ENCODE data around the gene WNT3. TPM values are rescaled to one million over a fixed set of nuclear protein-coding genes. Genes with fewer than 3 reads are reported as not detected.

The WNT3 gene
- total RNA-seq, 1 experiment from 2014 or later, result 5.5 TPM

DNA sequence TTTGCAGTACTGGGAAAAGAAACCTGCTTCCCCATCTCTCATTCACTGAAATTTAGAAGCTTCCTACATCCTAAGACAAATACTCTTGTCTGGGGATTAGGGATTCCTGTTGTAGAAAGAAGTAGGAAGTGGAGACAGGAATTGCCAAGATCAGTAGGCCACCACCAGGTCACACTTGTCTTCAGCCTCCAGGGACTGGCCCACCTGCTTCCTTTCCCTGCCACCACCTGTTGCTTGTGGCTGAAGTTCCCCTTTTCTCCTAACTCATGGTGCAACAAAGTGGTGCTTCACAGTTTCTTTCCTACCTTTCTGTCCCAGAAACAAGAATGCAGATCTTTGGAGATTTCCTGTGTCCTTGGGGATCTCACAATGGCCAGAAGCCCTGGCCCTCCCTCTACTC is 82.4 kb downstream of the WNT3 start:
- no peak overlapping the region for H3K27ac ChIP-seq (ENCODE audit: low read depth, low read length)
- TF ChIP-seq EZH2 (IDR thresholded peaks at IDR 0.05) (no peak), YY1 (IDR thresholded peaks at IDR 0.05; ENCODE audit: extremely low read depth, insufficient replicate concordance, low read depth, low read length) (no peak)
- ChIA-PET CTCF (no interaction called here), POLR2A (no interaction called here), RAD21 (ENCODE audit: low non-redundant PET in 1 of 2, low total read pairs in 2 of 2, uncharacterized antibody in 2 of 2, unreplicated experiment in 2 of 2) (no interaction called here)
- H3K27me3 ChIP-seq (ENCODE audit: insufficient read depth, low read length), result no peaks in the 10 kb centered on the region
- no peaks in the 10 kb centered on the region for H3K36me3 ChIP-seq (ENCODE audit: control insufficient read depth in 1 of 2, insufficient read depth in 2 of 2, low read length in 2 of 2)
- H3K4me3 ChIP-seq (replicated peaks in 1 of 2; ENCODE audit: low read depth in 1 of 2, low read length in 2 of 2), result no peak overlapping the region
- H3K9me2 ChIP-seq (ENCODE audit: insufficient read depth), result no peaks in the 10 kb centered on the region
- H2AFZ ChIP-seq (ENCODE audit: low read depth, low read length, poor library complexity, severe bottlenecking), result no peak overlapping the region
- H3K4me1 ChIP-seq (ENCODE audit: control insufficient read depth in 1 of 2, insufficient read depth in 2 of 2, low read length in 2 of 2), result no peaks in the 10 kb centered on the region; a peak in 1 of 4 replicates
- BruUV-seq (replicated peaks), result no TSS peak
- no peaks in the 10 kb centered on the region for H4K20me1 ChIP-seq (ENCODE audit: insufficient read depth)
- no peak overlapping the region for H3K9ac ChIP-seq (ENCODE audit: low read length)
- no peaks in the 10 kb centered on the region for H3K79me2 ChIP-seq (ENCODE audit: insufficient read depth, low read length)
- no peaks in the 10 kb centered on the region for H3K9me3 ChIP-seq (ENCODE audit: control insufficient read depth in 1 of 2, insufficient read depth in 1 of 2, low read depth in 1 of 2, low read length in 2 of 2)
- intact Hi-C loops (cut with micrococcal nuclease), result no loop called here
- no peak for DNase-seq (ENCODE audit: low read depth, low spot score)
- ATAC-seq, result no peak
- no peak overlapping the region for H3K4me2 ChIP-seq (ENCODE audit: low read length)

DNA sequence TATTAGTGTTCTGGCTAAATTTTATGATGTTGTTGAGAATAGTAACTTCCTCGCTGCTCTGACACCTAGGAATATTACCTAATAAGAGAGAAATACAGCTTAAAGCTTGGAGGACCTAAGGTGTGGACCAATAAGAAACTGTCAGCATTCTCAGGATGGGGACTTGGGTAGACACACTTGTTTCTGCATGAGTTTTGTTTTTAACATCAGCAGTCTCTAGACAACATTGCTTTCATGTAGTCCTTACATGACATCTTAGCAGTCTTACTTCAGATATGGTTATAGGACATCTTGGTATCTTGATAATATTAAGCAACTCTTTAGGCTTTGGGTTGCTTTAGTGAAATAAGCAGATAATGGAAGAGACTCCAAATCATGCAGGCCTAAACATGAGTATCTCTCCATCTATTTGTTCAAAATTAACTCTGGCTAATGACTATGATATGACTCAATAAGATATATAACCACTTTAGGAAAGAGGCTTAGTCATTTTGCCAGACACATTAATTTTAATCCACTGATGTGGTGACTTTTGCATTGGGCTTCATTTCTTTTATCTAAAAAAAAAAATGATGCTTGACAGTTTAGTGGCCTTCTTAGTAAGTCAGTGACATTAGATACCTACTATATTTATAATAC is 84.5 kb downstream of the WNT3 start:
- Histone ChIP-seq H3K4me2 (ENCODE audit: low read length) (no peak overlapping the region), H4K20me1 (ENCODE audit: insufficient read depth) (no peaks in the 10 kb centered on the region), H3K9me3 (ENCODE audit: control insufficient read depth in 1 of 2, insufficient read depth in 1 of 2, low read depth in 1 of 2, low read length in 2 of 2) (no peaks in the 10 kb centered on the region), H3K27me3 (ENCODE audit: insufficient read depth, low read length) (no peaks in the 10 kb centered on the region), H3K79me2 (ENCODE audit: insufficient read depth, low read length) (no peaks in the 10 kb centered on the region), H3K9me2 (ENCODE audit: insufficient read depth) (no peaks in the 10 kb centered on the region), H2AFZ (ENCODE audit: low read depth, low read length, poor library complexity, severe bottlenecking) (no peak overlapping the region), H3K9ac (ENCODE audit: low read length) (no peak overlapping the region), H3K36me3 (ENCODE audit: control insufficient read depth in 1 of 2, insufficient read depth in 2 of 2, low read length in 2 of 2) (no peaks in the 10 kb centered on the region), H3K27ac (ENCODE audit: low read depth, low read length) (no peak overlapping the region), H3K4me3 (replicated peaks in 1 of 2; ENCODE audit: low read depth in 1 of 2, low read length in 2 of 2) (no peak overlapping the region), H3K4me1 (ENCODE audit: control insufficient read depth in 1 of 2, insufficient read depth in 2 of 2, low read length in 2 of 2) (no peaks in the 10 kb centered on the region; a peak in 1 of 4 replicates)
- TF ChIP-seq TCF7L2 (IDR thresholded peaks at IDR 0.05; ENCODE audit: borderline replicate concordance, extremely low read depth, insufficient read depth, insufficient read length) (no peak), FOSL1 (IDR thresholded peaks at IDR 0.05; ENCODE audit: low read depth) (peak; percentile 41; the same call in 1 of the 2 replicates), SP1 (IDR thresholded peaks at IDR 0.05; ENCODE audit: low read depth) (peak; percentile 11; the same call in 1 of the 2 replicates)
- ATAC-seq (no peak), DNase-seq (ENCODE audit: low read depth, low spot score) (no peak)
- intact Hi-C loops (cut with micrococcal nuclease), result loop anchor here (5.0 kb wide), 1 partner anchor 103 kb away; no protein-coding TSS in a partner anchor
- POLR2A ChIA-PET, result no interaction called here
- BruUV-seq (replicated peaks), result no TSS peak
- RAD21 ChIA-PET (ENCODE audit: low non-redundant PET in 1 of 2, low total read pairs in 2 of 2, uncharacterized antibody in 2 of 2, unreplicated experiment in 2 of 2), result no interaction called here
- CTCF ChIA-PET, result no interaction called here

All from HCT116 (cell line).